ENCODE data around the gene EXOC6B.

The EXOC6B gene

GRCh38 chr2:72859831-72860262 lies 34.0 kb upstream of the EXOC6B start:
- TF ChIP-seq CTCF (conservative IDR thresholded peaks at IDR 0.05; ENCODE audit: low read length), result peak; percentile 74
- no peak overlapping the region for H3K4me3 ChIP-seq (ENCODE audit: low read length)
- peak; percentile 42 for DNase-seq (ENCODE audit: low read depth)

DNA sequence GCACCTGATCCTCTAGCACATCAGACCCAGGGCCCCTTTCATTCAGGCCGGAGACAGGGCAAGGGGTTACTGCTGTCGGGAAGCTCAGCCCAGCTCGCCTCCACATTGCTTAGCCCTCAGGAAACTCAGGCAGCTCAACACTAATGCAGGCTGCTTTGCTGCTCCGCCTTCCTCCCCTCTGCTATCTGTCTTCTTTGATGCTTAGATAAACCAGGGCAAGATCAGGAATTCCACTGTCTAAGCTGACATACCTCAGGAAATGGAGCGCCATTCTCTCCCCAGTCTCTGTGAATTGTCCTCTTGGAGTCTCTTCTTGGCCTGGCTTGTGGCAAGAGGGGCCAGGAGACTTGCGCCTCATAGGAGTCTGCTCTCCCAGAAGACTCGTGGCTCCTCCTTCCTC lies 25.5 kb upstream of the EXOC6B start:
- DNase-seq (ENCODE audit: low read depth), result no peak
- no peak for TF ChIP-seq CTCF (conservative IDR thresholded peaks at IDR 0.05; ENCODE audit: low read length)

DNA sequence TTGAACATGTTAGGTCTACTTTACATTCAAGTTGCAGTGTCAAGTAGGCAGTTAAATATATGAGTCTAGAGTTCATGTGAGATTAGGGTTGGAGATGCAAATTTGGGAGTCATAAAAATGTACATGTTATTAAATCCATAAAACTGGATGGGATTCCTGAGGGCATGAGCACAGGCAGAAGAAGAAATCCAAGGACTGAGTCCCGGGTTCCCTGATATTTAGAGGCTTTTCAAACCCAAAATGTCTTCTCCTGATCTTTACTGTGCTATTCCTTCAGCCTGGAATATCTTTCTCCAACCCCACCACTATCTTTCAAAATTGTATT lies 23.3 kb upstream of the EXOC6B start:
- no peak for TF ChIP-seq CTCF (conservative IDR thresholded peaks at IDR 0.05; ENCODE audit: low read length)
- no peak overlapping the region for H3K4me3 ChIP-seq (ENCODE audit: low read length)
- no peak for DNase-seq (ENCODE audit: low read depth)

More for the DNA sequence above, 25.5 kb upstream of the EXOC6B start:
- no peak overlapping the region for H3K4me3 ChIP-seq (ENCODE audit: low read length)

DNA sequence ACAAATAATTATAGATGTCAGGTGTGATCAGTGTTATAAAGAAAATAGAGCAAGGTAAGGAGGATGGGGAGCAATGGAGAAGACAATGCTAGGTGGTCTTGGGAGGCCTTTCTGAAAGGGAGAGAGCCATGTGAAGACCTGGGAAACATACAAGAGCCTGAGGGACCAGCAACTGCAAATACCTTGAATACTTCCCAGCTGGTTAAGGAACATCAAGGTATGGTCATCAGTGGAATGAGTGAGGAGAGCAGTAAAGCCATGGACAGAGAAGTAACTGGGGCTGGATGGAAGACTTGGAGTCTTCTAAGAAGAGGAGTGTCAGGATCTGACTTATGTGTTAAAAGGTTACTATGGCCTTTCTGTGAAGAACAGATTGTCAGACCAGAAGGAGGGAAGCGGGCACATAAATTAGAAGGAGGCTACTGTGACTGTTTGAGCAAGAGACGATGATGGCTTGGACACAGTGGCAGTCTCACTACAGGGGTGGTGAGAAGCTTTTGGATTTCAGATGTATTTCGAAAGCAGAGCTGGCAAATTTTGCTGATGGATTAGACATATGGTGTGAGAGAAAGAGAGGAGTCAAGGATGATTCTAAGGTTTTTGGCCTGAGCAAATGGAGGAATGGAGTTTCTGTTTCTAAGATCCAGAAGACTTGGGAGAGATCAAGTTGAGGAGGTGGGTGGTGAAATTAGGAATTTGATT lies 22.8 kb upstream of the EXOC6B start:
- H3K4me3 ChIP-seq (ENCODE audit: low read length), result no peak overlapping the region
- TF ChIP-seq CTCF (conservative IDR thresholded peaks at IDR 0.05; ENCODE audit: low read length), result no peak
- DNase-seq (ENCODE audit: low read depth), result no peak

DNA sequence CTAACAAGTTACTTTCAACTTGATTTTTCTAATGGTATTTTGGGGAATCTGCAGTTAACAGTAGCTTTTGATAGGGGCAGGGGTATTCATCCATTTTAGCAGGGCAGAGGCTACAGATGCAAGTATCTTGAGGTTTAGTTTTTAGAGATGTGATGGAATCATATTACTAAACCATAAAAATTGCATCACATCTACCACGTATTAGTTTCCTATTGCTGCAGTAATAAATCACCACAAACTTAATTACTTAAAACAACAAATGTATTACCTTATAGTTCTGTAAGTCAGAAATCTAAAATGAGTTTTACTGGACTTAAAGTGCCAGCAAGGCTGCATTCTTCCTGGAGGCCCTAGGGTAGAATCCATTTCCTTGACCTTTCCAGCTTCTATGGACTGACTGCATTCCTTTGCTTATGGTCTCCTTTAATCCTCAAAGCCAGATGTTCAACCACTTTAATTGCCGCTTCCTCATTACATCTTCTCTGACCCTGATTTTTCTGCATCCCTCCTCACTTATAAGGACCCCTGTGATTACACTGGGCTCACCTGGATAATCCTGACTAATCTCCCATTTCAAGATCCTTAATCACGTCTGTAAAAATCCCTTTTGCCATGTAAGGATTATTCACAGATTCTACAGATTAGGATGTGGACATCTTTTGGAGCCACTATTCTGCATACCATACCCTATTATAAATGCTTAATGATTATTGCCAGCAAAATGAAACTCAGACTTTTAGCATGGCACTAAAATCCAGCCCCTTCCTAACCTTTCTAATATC lies 21.9 kb upstream of the EXOC6B start:
- no peak overlapping the region for H3K4me3 ChIP-seq (ENCODE audit: low read length)
- no peak for DNase-seq (ENCODE audit: low read depth)
- TF ChIP-seq CTCF (conservative IDR thresholded peaks at IDR 0.05; ENCODE audit: low read length), result no peak

DNA sequence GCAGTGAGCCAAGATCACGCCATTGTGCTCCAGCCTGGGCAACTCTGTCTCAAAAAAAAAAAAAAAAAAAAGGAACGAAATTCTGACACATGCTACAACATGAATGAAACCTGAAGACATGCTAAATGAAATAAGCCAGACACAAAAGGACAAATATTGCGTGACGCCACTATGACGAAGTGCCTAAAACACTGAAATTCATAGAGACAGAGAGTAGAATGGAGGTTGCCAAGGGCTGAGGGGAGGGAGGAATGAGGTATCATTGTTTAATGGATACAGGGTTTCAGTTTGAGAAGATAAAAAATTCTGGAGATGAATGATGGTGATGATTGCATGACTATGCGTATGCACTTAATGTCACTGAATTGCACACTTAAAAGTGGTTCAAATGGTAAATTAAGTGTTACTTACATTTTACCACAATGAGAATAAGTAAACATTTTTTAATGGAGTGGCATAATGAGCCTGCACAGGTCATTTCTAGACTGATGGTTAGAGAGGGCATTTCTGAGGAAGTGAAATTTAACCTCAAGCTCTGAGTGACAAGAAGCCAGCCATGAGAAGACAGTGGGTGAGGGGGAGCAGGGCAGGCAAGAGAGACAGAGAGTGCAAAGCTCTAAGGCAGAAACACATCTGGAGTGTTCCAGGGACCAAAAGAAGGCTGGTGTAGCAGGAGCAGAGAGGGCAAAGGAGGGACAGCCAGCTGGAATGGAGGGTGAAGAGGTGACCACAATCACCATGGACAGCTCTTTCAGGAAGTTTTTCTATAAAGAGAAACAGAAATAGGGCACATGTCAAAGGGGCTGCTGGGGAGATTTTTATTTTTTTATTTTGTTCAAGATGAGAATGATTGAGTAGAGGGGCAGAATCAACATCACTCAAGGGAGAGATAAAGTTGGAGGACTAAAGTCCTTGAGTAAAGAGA lies 20.6 kb upstream of the EXOC6B start:
- TF ChIP-seq CTCF (conservative IDR thresholded peaks at IDR 0.05; ENCODE audit: low read length), result no peak
- DNase-seq (ENCODE audit: low read depth), result no peak
- no peak overlapping the region for H3K4me3 ChIP-seq (ENCODE audit: low read length)

Measured in AG10803 (cell line).